HFFc6 (cell line): ENCODE measurements around the gene ZFAND2B. TPM values are rescaled to one million over a fixed set of nuclear protein-coding genes. Genes with fewer than 3 reads are reported as not detected.

Source experiments
- DNase-seq: peaks from one replicate; pipeline ENCODE4 v3.0.0-alpha.2; 2018
- H3K27ac Mint-ChIP-seq: 2 replicates; pipeline ENCODE4 v1.8.0; 2020; ENCODE audit warnings: mild to moderate bottlenecking, mixed read lengths
- H3K27me3 Mint-ChIP-seq: 2 replicates; pipeline ENCODE4 v1.8.0; 2021; ENCODE audit warnings: mild to moderate bottlenecking, moderate library complexity, mixed read lengths; ENCODE audit not compliant: insufficient read depth
- H3K36me3 Mint-ChIP-seq: 2 replicates; pipeline ENCODE4 v1.8.0; 2021; ENCODE audit warnings: low read depth, mixed read lengths
- H3K4me1 Mint-ChIP-seq: 2 replicates; pipeline ENCODE4 v1.8.0; 2020; ENCODE audit warnings: low read depth, mixed read lengths
- H3K4me3 Mint-ChIP-seq: 2 replicates; pipeline ENCODE4 v1.8.0; 2020; ENCODE audit warnings: mild to moderate bottlenecking, moderate library complexity, mixed read lengths
- H3K9me3 Mint-ChIP-seq: 2 replicates; pipeline ENCODE4 v1.8.0; 2020; ENCODE audit warnings: mild to moderate bottlenecking, mixed read lengths
- CTCF ChIP-seq: fragments of 200-600 bp; sonication (generic); IDR thresholded peaks from 2 replicates; pipeline ENCODE4 v1.5.0; 2021; ENCODE audit warnings: antibody characterized with exemption, mild to moderate bottlenecking
- total RNA-seq, 6 experiments: library from RNA; stranded (reverse); fragmentation: NEBNext Ultra II Directional; extraction: Animal tissue kit (Norgen Biotek cat#: 25700); gene quantifications; 2 replicates in 1 of 6; 3 replicates in 5 of 6; pipeline ENCODE4 v1.2.3, GENCODE V29; 2021

Gene ZFAND2B
- total RNA-seq, 6 experiments from 2014 or later, result 28.8 to 39.6 (median 33.1) TPM

DNA sequence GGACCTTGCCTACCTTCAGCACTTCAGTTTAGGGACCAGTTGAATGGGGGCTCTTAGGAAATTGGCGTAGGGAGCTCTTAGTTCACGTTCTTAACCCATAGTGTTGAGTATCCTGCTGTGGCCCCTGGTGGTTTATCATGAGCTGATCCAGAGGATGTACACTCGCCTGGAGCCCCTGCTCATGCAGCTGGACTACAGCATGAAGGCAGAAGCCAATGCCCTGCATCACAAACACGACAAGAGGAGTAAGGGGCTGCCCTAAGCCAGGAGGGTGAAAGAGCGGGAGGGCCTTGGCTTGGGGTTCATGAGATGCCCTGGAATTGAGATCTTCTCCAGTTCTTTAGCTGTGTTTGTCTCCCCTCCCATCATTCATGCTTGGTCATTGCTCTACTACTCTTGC is 25.6 kb upstream of the ZFAND2B start:
- peaks cover 2% of the 10 kb centered on the region; the same call in 1 of the 2 replicates for H3K27me3 Mint-ChIP-seq
- no peak for TF ChIP-seq CTCF
- H3K4me3 Mint-ChIP-seq, result no peak overlapping the region
- no peaks in the 10 kb centered on the region for H3K9me3 Mint-ChIP-seq
- no peak overlapping the region for H3K27ac Mint-ChIP-seq
- DNase-seq, result no peak
- peaks cover 37% of the 10 kb centered on the region for H3K36me3 Mint-ChIP-seq
- H3K4me1 Mint-ChIP-seq, result peaks cover 17% of the 10 kb centered on the region

- TF ChIP-seq CTCF, result no peak
- no peak overlapping the region for H3K27ac Mint-ChIP-seq
- peaks cover 38% of the 10 kb centered on the region for H3K36me3 Mint-ChIP-seq
- H3K4me1 Mint-ChIP-seq, result peaks cover 15% of the 10 kb centered on the region
- H3K27me3 Mint-ChIP-seq, result peaks cover 2% of the 10 kb centered on the region; the same call in 1 of the 2 replicates
- H3K4me3 Mint-ChIP-seq, result no peak overlapping the region
- DNase-seq, result no peak
- H3K9me3 Mint-ChIP-seq, result no peaks in the 10 kb centered on the region
Observed at GRCh38 chr2:219181531-219181930, 25.1 kb upstream of the ZFAND2B start.

DNA sequence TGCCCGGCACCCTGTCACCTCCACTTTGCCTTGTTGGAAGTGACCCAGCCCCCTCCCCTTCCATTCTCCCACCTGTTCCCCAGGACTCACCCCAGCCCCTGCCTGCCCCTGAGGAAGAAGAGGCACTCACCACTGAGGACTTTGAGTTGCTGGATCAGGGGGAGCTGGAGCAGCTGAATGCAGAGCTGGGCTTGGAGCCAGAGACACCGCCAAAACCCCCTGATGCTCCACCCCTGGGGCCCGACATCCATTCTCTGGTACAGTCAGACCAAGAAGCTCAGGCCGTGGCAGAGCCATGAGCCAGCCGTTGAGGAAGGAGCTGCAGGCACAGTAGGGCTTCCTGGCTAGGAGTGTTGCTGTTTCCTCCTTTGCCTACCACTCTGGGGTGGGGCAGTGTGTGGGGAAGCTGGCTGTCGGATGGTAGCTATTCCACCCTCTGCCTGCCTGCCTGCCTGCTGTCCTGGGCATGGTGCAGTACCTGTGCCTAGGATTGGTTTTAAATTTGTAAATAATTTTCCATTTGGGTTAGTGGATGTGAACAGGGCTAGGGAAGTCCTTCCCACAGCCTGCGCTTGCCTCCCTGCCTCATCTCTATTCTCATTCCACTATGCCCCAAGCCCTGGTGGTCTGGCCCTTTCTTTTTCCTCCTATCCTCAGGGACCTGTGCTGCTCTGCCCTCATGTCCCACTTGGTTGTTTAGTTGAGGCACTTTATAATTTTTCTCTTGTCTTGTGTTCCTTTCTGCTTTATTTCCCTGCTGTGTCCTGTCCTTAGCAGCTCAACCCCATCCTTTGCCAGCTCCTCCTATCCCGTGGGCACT is 24.0 kb upstream of the ZFAND2B start:
- no peak overlapping the region for H3K4me3 Mint-ChIP-seq
- TF ChIP-seq CTCF, result no peak
- H3K27me3 Mint-ChIP-seq, result peaks cover 2% of the 10 kb centered on the region; the same call in 1 of the 2 replicates
- H3K27ac Mint-ChIP-seq, result no peak overlapping the region
- H3K36me3 Mint-ChIP-seq, result peaks cover 38% of the 10 kb centered on the region
- DNase-seq, result no peak
- no peaks in the 10 kb centered on the region for H3K9me3 Mint-ChIP-seq
- H3K4me1 Mint-ChIP-seq, result peaks cover 9% of the 10 kb centered on the region

GRCh38 chr2:219183151-219183772 is 23.3 kb upstream of the ZFAND2B start:
- no peak for TF ChIP-seq CTCF
- DNase-seq, result no peak
- H3K9me3 Mint-ChIP-seq, result no peaks in the 10 kb centered on the region
- no peak overlapping the region for H3K27ac Mint-ChIP-seq
- peaks cover 38% of the 10 kb centered on the region for H3K36me3 Mint-ChIP-seq
- H3K4me3 Mint-ChIP-seq, result no peak overlapping the region
- H3K4me1 Mint-ChIP-seq, result peaks cover 7% of the 10 kb centered on the region
- peaks cover 2% of the 10 kb centered on the region; the same call in 1 of the 2 replicates for H3K27me3 Mint-ChIP-seq

DNA sequence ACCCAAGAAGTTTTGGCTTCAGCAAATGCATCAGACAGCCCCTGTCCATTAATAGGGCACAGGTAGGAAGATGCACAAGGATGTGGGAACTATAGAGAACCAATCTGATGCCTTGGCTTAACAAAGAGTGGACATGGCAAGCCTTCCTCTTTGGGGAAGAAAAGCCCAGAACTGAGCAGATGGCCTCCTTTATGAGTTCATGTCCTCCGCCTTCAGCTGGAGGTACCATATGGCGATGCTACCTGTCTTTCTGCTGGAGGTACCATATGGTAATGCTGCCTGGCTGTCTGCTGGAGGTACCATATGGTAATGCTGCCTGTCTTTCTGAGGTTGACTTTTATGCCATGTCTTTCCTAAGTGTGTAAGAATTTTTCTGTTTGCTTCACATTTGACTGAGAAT is 22.5 kb upstream of the ZFAND2B start:
- Mint-ChIP-seq H3K4me1 (peaks cover 4% of the 10 kb centered on the region), H3K36me3 (peaks cover 35% of the 10 kb centered on the region), H3K27ac (no peak overlapping the region), H3K4me3 (no peak overlapping the region), H3K27me3 (peaks cover 2% of the 10 kb centered on the region), H3K9me3 (no peaks in the 10 kb centered on the region)
- no peak for DNase-seq
- TF ChIP-seq CTCF, result no peak
